ENCODE results near the gene SLC6A8. TPM values are rescaled to one million over a fixed set of nuclear protein-coding genes. Genes with fewer than 3 reads are reported as not detected.

Gene SLC6A8
- 1.0 and 1.4 TPM in 2 replicates for total RNA-seq

DNA sequence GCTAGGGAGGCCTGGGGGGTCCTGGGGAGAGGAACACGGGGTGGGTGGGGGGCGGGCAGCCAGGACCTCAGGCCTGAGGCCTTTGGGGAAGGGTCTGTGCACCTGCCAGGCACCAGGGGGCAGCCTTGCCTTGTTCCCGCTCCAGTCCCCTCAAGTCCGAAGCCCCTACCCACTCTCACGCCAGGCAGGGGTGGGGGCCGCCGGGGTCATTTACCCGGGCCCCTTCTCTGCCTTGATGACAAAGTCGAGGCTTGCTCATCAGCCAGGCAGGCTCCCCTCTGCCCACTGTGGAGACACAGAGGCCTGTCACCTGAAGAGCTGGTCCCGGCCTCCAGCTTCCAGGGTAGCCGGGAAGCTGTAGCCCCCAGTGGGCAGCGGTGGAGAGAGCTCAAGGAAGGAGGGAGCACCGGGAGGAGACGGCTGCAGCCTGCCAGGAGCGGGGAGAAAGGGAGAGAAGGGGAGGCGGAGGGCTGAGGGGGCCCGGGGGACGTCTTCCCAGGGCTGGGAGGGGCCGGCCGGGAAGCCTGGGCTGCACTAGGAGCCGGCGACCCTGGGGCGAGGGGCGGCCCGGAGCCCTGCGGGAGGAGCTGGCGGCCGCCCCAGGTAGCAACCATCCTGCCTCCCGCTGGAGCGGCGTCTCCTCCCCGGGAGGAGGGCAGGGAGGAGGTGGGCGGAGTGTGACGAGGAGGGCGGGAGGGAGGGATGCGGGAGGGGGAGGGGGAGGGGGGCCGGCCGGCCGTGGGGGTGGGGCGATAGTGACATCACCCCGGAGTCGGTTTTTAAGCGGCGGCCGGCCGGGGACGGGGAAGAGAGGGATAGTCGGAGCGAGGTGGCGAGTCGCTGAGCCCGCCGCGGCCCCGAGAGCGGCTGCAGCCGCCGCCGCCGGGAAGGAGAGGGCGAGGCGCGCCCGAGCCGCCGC lies at the start of gene SLC6A8:
SLC6A8 (plus strand) TSS at position 806 of the 919 bp plus-strand sequence. CDS start 649 bp downstream, outside the sequence.
- intact Hi-C loops (cut with micrococcal nuclease), result no loop called here

DNA sequence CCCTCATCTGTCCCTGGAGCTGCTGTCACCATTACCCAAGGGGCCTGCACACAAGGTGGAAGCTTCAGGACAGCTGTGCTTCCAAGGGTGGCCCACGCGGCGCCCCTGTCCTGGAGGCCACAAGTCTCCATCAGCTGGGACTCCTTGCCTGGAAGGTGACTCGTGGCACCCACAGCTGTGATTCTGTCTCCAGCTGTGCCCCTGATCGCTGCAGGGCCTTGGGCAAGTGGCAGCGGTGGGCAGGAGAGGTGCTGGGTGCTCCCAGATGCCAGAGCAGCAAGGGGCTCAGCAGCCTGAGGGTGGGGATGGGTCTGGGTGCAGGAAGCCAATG lies 49.7 kb upstream of the SLC6A8 start:
- intact Hi-C loops (cut with micrococcal nuclease), result no loop called here

DNA sequence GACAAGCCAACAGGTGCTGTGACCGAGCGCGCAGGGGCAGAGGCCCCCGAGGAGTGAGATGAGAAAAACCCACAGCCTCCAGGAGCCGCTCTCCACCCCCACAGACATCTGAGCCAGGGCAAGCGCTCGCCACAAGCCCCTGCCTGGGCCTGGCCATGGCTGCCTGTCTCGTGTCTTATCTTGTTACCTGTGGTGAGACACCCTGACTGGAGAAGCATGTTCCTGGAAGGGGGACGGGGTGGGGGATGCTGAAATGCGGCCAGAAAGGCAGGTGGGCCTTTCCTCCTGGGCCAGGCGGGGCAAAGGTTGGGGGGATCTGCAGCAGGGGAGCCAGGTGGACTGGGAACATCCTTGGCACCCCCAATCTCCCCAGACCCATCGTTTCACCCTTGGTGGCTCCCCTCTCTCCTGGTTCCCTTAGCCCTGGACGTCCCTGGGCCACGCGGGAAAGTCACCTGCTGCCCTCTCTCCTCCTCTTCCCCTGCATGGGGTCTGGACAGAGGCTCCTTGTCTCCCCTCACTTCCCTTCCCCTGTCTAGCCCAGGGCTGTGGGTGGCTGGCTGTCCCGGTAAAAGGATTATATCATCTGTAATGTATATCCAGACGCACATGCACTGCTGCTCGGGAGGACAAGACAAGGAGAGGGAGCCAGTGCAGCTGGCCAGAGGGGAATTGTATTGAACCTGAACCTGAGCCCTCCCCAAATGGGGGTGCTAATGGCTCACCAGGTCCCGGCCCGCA lies 49.1 kb upstream of the SLC6A8 start:
- intact Hi-C loops (cut with micrococcal nuclease), result no loop called here

DNA sequence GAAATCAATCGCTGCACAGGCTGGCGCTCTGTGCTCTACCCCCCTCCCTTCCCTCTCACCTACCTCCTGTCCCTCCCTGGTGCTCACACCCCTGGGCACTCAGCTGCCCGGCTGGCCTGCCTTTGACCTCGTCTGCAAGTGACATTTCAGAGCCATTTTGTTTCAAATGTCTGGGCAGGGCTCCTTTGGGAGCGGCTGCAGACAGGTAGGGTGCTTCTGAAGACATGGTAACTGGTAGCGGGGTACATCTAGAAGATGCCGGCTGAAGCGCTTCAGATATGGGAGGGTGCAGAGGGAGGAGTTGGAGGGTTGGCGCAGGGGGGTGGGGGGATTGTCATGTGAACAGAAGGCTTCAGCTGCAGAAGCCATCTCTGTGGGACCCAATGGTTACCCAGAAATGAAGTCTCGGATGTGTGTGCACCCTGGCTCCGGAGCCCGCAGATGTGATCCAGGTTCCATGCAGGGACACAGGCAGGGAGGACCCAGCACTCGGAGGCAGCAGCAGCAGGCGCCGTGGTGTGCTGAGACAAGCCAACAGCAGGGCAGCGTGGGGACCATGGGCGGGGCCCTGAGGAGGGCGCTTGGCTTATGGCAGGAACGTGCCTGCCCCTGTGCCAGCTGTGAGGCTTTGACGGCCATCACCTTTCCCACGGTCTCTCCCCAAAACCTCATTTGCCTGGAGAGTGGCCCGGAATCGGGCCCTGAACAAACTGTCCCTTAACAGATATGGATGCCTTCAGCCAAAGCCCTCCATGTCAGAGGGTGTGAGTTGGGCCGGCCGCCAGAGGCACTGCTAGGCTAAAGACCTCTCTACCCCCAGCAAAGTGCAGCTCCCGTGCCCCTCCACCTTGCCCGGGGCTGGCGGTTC lies 48.3 kb upstream of the SLC6A8 start:
- intact Hi-C loops (cut with micrococcal nuclease), result no loop called here

DNA sequence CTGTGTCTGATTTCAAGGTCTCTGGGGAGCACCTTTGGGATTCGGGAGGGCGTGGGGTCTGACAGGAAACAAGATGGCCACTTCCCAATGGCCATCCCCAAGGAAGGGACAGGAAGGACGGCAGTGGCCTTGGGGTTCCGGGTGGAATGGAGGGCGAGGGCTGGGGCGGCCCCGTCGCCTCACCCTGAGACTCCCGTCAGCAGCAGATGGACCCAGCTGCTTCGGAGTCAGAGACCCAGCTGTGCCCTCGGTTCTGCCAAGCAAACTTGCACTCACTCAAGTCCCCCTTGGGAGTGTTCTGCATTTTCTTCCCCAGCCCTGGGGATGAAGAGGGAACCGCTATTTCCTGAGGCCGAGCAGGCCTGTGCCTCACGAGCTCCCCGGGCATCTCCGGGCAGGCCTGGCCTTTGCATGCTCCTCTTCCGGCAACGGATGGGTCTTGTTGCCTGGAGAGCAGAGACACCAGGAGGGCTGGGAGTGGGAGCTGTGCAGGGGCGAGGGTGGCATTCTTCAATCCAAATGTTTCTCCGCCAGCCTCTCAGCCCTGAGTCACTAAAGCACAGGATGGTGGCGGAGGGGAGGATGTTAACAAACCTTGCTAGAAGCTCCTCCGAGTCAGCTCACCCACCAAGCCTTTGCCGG lies 47.6 kb upstream of the SLC6A8 start:
- intact Hi-C loops (cut with micrococcal nuclease), result no loop called here

DNA sequence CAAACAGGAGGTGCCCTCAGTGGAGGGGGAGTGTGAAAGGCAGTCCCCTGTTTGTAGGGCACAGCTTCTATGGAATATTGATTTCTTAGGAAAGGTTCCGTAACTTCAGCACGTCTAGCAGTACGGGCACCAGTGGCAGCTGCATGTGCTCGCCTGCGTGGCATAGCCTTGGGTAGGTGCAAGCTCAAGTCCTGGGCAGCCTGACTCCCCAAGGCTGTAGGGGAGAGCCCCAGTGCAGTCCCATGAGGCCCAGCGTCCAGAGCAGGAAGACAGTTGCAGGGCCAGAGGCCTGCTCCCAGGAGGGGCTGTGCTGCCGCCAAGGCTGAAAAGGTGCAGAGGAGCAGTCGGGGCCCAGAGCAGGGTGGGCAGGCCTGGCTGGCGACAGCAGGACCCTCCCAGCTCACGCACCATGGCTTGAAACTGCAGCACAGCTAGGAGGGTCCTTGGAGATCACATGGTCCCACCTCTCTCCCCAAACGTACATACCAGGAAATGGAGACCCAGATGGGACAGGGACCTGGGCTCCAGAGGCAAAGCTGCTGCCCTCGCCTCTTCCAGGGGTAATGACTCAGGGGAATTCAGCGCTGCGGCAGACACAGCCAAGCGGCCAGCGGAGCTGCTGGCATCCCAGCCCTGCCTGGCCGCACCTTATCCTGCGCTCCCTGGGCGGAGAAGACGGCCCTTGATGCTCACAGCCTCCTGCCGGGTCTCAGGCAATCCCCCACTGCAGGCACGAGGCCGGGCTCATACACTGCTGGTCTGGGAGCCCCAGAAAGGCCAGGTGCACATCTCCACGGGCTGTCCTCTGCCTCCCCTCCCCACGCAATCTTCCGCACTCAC lies 46.8 kb upstream of the SLC6A8 start:
- intact Hi-C loops (cut with micrococcal nuclease), result no loop called here

DNA sequence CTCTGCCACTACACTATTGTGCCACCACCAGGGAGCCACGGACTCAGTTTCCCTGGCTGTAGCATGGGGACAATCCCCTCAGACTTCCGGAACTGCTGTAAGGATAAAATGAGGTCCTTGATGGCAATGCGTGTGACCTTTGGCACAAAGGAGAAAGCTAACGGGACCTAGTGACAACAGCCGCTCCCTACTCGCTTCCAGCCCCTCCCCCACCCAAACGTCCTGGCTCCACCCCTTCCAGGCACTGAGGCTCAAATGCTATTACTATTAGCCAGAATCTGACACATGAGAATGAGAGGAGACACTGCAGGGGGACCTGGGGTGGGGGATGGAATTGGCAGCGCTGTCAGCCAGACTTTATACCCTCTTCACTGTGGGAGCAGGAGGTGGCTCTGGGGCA lies 46.1 kb upstream of the SLC6A8 start:
- intact Hi-C loops (cut with micrococcal nuclease), result no loop called here

DNA sequence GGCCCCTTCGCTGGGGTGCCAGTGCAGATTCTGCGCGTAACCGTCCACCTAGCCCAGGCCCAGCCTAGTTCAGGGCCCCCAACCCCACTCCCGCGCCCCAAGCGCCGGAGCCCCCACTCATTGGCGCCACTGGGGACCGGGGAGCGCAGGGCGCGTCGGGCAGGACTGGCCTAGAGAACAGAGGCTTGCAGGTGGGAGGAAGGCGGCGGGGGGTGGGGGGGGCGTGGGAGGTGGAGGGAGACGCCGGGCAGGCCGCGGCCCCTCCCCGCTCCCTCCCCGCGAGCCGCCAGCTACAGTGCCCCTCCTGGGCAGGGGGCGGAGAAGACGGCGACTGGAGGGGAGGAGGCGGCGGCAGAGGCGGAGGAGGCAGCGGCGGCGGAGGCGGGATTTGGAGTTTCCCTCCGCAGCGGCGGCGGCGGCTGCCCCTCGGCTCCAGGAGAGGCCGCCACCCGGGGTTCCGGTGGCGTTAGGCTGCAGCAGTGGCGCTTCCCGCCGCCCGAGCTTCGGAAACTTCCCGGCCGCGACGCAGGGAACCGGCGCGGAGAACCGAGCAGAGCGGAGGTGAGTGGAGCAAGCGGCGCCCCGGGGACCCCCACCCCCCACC lies 45.6 kb upstream of the SLC6A8 start:
- intact Hi-C loops (cut with micrococcal nuclease), result no loop called here

DNA sequence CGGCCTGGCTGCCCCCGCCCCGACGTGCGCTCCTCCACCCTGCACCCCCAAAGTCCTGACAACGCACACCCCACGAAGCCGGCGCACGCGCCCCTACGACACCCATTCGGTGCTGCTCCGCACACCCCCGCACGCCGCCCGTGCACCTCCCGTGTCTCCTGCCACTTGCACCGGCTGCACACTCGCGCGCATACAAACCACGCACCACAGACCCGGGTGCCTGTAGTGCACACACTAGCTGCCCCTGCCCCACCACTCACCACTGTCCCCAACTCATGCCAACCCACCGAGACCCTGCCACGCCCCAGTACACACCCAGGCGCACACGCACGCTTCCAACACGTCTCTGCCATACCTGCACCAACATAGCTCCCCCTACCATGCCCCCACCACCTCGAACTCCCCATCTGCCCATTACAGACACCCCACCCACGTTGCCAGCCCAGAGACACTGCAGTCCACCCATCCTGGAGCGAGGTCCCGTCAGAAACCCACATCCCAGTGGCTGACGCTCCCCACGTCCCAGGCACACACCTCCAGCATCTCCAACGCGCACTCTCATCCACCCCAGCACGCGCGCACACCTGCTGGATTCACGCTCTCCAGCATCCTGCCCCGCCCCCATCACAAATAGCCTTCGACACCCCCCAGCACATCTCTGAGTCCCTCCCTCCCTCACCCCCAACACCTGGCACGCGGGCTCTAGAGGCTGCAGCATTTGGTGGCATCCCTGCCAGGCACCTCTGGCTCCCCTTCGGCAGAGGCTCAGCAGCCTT lies 44.9 kb upstream of the SLC6A8 start:
- intact Hi-C loops (cut with micrococcal nuclease), result no loop called here

DNA sequence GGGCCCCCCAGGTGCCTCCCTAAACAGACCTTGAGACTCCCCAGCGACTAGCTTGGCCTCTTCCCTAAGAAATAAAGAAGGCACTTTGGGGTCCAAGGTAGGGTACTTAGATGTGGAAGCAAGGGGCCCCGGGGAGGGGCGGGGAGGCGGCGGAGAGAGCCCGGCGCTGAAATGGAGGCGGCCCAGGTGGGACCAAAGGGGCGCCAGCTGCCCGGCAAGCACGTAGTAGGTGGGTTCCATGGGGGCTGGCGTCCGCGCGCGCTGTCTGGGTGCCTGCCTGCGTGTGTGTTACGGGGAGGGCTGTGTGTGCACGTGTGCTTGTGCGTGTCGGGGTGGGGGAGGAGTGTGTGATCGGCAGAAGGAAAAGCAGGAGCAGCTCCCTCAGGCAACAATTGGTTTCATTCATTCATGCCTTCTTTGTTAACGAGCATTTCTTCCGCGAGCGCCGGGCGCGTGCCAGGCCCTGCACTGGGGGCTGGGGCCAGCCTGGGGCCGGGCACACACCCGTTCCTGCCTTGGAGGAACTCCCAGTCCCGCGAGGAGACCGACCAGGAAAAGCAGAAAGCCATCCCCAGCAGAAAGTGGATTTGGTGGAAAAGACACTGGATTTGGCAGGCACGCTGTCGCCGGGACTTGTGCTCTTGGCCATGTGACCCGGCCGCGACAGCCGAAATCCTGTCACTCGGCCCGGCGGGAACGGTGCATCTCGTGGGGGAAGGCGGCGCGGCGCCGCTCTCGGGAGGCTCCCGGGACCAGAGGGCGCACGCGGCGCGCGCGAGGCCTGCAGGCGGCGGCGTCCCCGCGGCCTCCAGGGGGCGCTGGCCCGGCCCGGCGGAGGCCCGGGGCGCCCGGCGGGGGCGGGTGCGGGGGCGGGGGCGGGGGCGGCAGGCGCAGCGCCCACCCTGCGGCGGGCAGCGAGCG lies 44.0 kb upstream of the SLC6A8 start:
- intact Hi-C loops (cut with micrococcal nuclease), result no loop called here

DNA sequence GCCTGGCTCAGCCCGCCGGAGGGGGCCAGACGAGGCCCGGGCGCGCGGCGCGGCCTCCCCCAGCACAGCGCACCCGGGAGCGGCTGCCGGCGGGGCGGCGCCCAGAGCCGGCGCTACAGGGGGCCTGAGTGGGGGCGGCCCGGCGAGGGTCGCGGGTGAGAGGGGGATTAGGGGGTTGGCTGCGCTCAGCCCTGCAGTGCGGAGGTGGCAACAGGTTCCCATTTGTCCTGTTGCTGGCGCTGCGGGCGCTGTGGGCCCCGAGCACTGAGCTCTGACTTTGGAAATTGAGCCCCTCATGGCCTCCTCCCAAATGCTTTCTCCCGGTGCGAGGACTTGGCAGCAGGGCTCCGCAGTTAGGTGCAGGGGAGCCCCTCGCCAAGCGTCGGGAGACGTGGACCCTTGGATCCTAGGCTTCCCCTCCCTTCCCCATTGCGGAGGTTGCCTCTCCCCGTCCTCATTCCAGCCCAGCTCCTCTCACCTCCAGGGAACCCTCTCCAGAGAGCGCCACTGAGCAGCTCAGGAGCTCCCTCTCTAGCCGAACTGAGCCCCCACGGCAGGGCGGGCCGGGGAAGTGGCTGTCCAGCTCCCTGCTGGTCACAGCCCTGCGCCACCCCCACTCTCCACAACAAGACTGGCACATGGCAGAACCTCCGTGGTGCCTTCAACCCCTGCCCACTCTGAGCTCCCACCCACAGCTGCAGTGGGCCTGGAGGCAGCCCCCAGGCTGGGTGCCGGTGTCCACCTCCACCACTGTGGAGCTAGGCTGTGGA lies 43.2 kb upstream of the SLC6A8 start:
- intact Hi-C loops (cut with micrococcal nuclease), result no loop called here

DNA sequence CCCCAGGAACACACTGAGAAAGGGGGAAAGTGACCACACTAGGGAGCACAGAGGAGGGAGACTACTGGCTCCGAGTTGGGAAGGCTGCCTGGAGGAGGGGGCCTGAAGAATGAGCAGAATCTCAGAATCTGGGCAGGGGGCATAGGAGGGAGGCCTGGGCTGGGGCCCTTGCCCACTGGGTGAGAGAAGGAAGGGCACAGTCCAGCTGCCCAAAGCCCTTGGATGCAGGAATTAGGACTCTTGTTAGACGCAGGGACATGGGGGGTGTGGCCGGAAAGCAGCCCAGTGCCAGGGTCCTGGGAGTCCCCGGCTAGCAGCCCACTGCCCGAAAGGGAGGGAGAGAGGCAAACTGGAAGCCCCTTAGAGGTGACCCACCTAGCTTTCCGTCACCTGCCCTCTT lies 42.6 kb upstream of the SLC6A8 start:
- intact Hi-C loops (cut with micrococcal nuclease), result no loop called here

DNA sequence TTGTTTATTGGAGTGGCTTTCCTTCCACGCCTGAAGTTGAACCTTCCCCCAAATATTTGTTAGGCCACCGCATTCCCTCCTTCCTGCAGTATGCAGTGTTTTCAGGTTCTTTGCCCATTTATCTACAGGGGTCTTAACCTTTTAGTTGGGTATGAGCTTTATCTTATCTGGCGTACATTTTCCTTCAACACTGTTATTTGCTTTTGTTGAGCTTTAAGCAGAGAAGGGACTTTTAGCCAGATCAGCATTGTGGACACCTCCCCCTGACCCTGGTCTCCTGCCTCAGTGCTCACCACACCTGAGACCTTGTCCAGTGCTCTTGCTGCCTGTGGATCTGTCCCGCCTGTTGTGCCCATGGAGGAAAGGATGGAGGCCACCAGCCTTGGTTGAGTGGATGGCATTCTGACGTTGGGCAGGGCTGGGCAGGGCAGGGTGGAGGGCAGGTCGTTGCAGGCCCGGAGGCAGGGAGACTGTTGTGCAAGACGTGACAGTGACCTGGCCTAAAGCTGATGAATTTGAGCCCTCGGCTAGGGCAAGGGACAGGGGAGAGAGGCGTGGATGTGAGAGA lies 41.7 kb upstream of the SLC6A8 start:
- intact Hi-C loops (cut with micrococcal nuclease), result no loop called here

DNA sequence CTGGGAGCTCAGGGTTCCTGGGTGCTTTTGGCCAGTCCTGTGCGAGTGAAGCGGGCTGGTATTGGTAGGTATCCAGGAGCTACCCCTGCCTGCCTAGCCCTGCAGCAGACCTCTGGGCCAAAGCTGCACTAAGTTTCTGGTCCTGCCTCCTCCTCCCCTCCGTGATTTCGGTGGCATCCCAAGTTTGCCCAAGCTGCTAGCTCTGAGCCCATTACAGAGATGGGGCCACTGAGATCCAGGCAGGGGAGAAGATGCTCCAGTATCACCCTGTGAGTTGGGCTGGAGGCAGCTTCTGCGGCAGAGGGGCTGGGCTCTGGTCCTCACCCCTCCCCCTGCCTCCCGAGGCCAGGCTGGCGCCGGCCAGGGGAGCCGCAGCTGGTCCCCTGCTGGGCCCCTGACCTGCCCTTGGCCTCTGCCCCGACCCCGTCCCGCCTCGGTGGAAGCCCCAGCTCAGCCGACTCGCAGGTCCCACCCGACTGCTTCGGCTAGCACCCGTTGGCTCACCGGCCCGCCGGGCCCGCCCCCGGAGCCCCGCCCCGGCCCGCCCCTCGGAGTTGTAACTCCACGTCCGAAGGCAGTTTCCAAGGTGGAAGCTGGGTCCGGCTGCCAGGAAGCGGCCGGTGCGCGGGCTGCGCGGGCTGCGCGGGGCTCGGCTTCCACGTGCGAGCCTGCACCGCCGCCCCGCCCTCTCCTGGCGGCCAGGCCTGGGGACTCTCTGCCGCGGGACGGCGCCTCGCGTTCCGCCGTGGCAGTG lies 40.9 kb upstream of the SLC6A8 start, which contains the start of gene DUSP9:
DUSP9 (plus strand) TSS at position 584 of the 754 bp plus-strand sequence. CDS start 751 bp downstream, outside the sequence.
- intact Hi-C loops (cut with micrococcal nuclease), result no loop called here

DNA sequence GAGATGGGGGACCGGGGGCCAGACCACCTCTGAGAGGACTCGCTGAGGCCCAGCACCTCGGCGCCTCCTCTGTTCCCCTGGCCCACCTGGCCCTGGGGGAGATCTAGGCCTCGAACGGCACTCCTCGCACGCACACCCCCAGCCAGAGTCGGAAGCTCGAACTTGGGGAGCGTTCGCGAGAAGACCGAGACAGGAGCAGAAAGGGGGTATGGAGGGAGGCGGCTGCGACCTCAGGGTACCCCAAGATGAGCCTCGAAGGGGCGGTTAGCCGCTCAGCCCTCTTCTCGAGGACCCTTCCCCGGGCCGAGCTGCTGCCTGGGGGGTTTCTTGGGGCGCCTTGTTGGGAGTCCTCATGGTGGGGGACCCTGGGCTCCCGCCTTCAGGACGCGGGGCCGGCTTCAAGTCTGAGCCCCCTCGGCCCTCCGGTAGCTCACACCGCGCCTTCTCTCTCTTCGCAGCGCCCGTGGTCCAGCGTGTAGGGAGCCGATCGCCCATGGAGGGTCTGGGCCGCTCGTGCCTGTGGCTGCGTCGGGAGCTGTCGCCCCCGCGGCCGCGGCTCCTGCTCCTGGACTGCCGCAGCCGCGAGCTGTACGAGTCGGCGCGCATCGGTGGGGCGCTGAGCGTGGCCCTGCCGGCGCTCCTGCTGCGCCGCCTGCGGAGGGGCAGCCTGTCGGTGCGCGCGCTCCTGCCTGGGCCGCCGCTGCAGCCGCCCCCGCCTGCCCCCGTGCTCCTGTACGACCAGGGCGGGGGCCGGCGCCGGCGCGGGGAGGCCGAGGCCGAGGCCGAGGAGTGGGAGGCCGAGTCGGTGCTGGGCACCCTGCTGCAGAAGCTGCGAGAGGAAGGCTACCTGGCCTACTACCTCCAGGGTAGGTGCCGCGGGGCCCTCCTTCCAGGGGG lies 40.0 kb upstream of the SLC6A8 start:
- intact Hi-C loops (cut with micrococcal nuclease), result no loop called here

All from T-helper 2 cell treated with Interferon-gamma antibody and Interleukin-4, amounts not matched to agents 100 ng/mL and 5 ng/mL, for 36 hours (primary cell).